A673 (cell line): ENCODE data around the gene SLMAP. TPM values are rescaled to one million over a fixed set of nuclear protein-coding genes. Genes with fewer than 3 reads are reported as not detected.

Source experiments
- BruUV-seq: library from RNA; stranded (reverse); fragments of 400-500 nt; replicated peaks from 2 replicates; lab custom pipeline; 2021; lab: Mats Ljungman, UMichigan
- CTCF ChIA-PET: fragments of 300-600 bp; sonication (Branson Sonifier 250); formaldehyde crosslinking; loops from one replicate; lab custom pipeline; 2022; ENCODE audit warnings: antibody characterized with exemption; lab: Charles Lee
- POLR2A ChIA-PET: fragments of 300-600 bp; sonication (Branson Sonifier 250); formaldehyde crosslinking; loops from one replicate; lab custom pipeline; 2022; ENCODE audit warnings: antibody characterized with exemption; ENCODE audit not compliant: low non-redundant PET; lab: Charles Lee
- DNase-seq: peaks from one replicate; pipeline ENCODE4 v3.0.0-alpha.2; 2015; ENCODE audit warnings: low spot score
- H3K27ac ChIP-seq: fragments of 200-600 bp; sonication (generic); 2 replicates; pipeline ENCODE4 v1.5.1; 2016; ENCODE audit warnings: mixed run types, low read depth, mild to moderate bottlenecking, mixed read lengths, antibody characterized with exemption, low read length; ENCODE audit not compliant: poor library complexity, severe bottlenecking
- H3K27me3 ChIP-seq: fragments of 200-600 bp; sonication (generic); replicated peaks from 2 replicates; pipeline ENCODE4 v1.6.1; 2017; ENCODE audit warnings: mixed run types, low read depth, mild to moderate bottlenecking, mixed read lengths, antibody characterized with exemption, low read length; ENCODE audit not compliant: insufficient read depth, poor library complexity
- H3K36me3 ChIP-seq: fragments of 200-600 bp; sonication (generic); 2 replicates; pipeline ENCODE4 v1.6.1; 2016; ENCODE audit warnings: mixed run types, mild to moderate bottlenecking, mixed read lengths, antibody characterized with exemption, low read length; ENCODE audit not compliant: insufficient read depth, poor library complexity, severe bottlenecking
- H3K4me1 ChIP-seq: fragments of 200-600 bp; sonication (generic); 2 replicates; pipeline ENCODE4 v1.6.1; 2017; ENCODE audit warnings: mixed run types, mild to moderate bottlenecking, mixed read lengths, antibody characterized with exemption, low read length; ENCODE audit not compliant: insufficient read depth, poor library complexity, severe bottlenecking
- H3K4me3 ChIP-seq: fragments of 200-600 bp; sonication (generic); 2 replicates; pipeline ENCODE4 v1.5.1; 2016; ENCODE audit warnings: low read depth, mixed run types, mild to moderate bottlenecking, mixed read lengths, low read length; ENCODE audit not compliant: poor library complexity, severe bottlenecking
- H3K9me3 ChIP-seq: fragments of 200-600 bp; sonication (generic); 2 replicates; pipeline ENCODE4 v1.6.1; 2016; ENCODE audit warnings: mixed run types, low read depth, mild to moderate bottlenecking, mixed read lengths, antibody characterized with exemption, low read length; ENCODE audit not compliant: poor library complexity, severe bottlenecking
- EZH2 ChIP-seq: fragments of 200-600 bp; sonication (generic); IDR thresholded peaks from 2 replicates; pipeline ENCODE4 v1.6.1; 2017; ENCODE audit warnings: borderline replicate concordance, low read depth, mild to moderate bottlenecking, mixed read lengths, antibody characterized with exemption, low read length; ENCODE audit not compliant: poor library complexity, severe bottlenecking
- intact Hi-C: fragments of 100-400 bp; cut with micrococcal nuclease; formaldehyde crosslinking; loops from one replicate; pipeline ENCODE4 v1.10.0; 2022; ENCODE audit not compliant: unreplicated experiment
- total RNA-seq: library from RNA; stranded (reverse); gene quantifications from 2 replicates; pipeline ENCODE4 v1.2.3, GENCODE V29; 2021
- TF ChIP-seq, protein P1 (sequence below): fragments of 300-800, 200-600 bp; sonication (generic); conservative IDR thresholded peaks from 2 replicates; pipeline ENCODE4 v1.5.1; 2017; ENCODE audit warnings: low read depth, mild to moderate bottlenecking, antibody characterized with exemption, low read length, moderate library complexity, mixed read lengths

Gene SLMAP
- total RNA-seq, 1 experiment from 2014 or later: 32.4 TPM

DNA sequence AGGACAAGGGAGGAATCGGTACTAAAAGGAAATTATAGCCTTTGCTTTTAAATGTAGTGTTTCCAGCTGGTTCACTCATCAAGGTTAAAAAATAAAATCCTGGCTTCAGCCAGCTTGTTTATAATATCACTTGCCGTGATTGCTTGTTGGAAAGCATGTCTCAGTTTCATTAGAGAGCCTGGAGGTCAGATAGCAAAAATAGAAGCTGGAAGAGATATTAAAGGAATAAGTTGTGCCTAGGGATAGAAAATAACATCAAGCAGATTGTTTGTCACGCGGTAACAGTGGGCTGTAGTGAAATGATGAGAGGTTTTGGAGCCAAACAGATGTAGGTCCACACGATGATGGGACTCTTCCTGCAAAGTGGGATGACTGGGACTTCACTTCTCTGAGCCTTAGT is 17.7 kb upstream of the SLMAP start:
- no peaks in the 10 kb centered on the region for H3K27me3 ChIP-seq
- TF ChIP-seq, protein P1, sequence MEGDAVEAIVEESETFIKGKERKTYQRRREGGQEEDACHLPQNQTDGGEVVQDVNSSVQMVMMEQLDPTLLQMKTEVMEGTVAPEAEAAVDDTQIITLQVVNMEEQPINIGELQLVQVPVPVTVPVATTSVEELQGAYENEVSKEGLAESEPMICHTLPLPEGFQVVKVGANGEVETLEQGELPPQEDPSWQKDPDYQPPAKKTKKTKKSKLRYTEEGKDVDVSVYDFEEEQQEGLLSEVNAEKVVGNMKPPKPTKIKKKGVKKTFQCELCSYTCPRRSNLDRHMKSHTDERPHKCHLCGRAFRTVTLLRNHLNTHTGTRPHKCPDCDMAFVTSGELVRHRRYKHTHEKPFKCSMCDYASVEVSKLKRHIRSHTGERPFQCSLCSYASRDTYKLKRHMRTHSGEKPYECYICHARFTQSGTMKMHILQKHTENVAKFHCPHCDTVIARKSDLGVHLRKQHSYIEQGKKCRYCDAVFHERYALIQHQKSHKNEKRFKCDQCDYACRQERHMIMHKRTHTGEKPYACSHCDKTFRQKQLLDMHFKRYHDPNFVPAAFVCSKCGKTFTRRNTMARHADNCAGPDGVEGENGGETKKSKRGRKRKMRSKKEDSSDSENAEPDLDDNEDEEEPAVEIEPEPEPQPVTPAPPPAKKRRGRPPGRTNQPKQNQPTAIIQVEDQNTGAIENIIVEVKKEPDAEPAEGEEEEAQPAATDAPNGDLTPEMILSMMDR: no peak
- TF ChIP-seq EZH2: no peak
- no TSS peak for BruUV-seq
- POLR2A ChIA-PET: no interaction called here
- H3K36me3 ChIP-seq: no peaks in the 10 kb centered on the region
- no peaks in the 10 kb centered on the region for H3K9me3 ChIP-seq
- DNase-seq: no peak
- intact Hi-C loops: no loop called here
- CTCF ChIA-PET: no interaction called here
- H3K27ac ChIP-seq: no peak overlapping the region
- H3K4me1 ChIP-seq: no peaks in the 10 kb centered on the region
- H3K4me3 ChIP-seq: no peak overlapping the region

DNA sequence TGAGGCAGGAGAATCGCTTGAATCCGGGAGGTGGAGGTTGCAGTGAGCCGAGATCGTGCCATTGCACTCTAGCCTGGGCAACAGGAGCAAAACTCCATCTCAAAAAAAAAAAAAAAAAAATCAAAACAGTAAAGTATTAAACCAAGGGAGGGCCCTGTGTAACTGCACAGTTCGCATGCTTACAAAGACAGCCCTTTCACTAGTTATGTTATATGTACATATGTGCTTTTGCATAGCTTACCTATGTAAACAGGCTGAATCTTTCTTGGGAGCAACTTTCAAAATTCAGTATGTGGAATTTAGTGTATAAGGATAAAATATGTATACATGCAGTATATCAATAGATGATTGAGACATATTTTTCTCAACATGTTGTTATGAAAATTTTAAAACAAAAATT is 16.1 kb upstream of the SLMAP start:
- no peaks in the 10 kb centered on the region for H3K9me3 ChIP-seq
- H3K36me3 ChIP-seq: no peaks in the 10 kb centered on the region
- CTCF ChIA-PET: no interaction called here
- POLR2A ChIA-PET: no interaction called here
- intact Hi-C loops: no loop called here
- H3K4me3 ChIP-seq: no peak overlapping the region
- DNase-seq: no peak
- no peak overlapping the region for H3K27ac ChIP-seq
- H3K27me3 ChIP-seq: no peaks in the 10 kb centered on the region
- H3K4me1 ChIP-seq: no peaks in the 10 kb centered on the region
- BruUV-seq: no TSS peak
- no peak for TF ChIP-seq EZH2
- TF ChIP-seq, protein P1: no peak

DNA sequence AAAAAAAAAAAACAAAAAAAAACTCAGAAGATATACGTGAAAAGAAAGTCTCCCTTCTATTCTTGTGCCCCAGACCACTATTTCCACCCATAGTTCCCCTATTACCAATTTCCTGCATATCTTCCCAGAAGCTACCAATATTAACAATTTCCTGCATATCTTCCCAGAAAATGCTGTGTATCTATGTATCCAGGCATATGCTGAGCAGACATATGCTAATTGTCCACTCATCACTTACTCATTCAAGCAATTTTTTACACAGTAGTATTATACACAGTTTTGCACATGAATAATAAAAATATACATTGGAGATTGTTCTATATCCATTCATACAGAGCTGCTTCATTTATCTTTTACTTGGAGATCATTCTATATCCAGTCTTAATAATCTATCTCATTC is 12.6 kb upstream of the SLMAP start:
- Histone ChIP-seq H3K27me3 (no peaks in the 10 kb centered on the region), H3K4me1 (no peaks in the 10 kb centered on the region), H3K4me3 (no peak overlapping the region), H3K9me3 (no peaks in the 10 kb centered on the region), H3K36me3 (no peaks in the 10 kb centered on the region), H3K27ac (no peak overlapping the region)
- TF ChIP-seq, protein P1: no peak
- TF ChIP-seq EZH2: no peak
- POLR2A ChIA-PET: no interaction called here
- intact Hi-C loops: no loop called here
- CTCF ChIA-PET: no interaction called here
- DNase-seq: no peak
- BruUV-seq: no TSS peak
